WTC11 (cell line): ENCODE data around the gene DRAXIN. TPM values are rescaled to one million over a fixed set of nuclear protein-coding genes. Genes with fewer than 3 reads are reported as not detected.

Experiments used
- ATAC-seq: fragments of 200-7000 bp; cut with Tn5 transposase; 2 replicates; pipeline ENCODE4 v1.10.0; 2021; ENCODE audit warnings: mild to moderate bottlenecking, moderate library complexity
- CTCF ChIA-PET: fragments of 300-600 bp; sonication (Branson Sonifier 250); formaldehyde crosslinking; loops from one replicate; lab custom pipeline; 2021; ENCODE audit warnings: antibody characterized with exemption; lab: Charles Lee
- POLR2A ChIA-PET: fragments of 350-600 bp; sonication (Branson Sonifier 250); formaldehyde crosslinking; loops from one replicate; lab custom pipeline; 2021; ENCODE audit warnings: antibody characterized with exemption; lab: Charles Lee
- DNase-seq: peaks from one replicate; pipeline ENCODE4 v3.0.0; 2021; ENCODE audit warnings: low spot score
- H3K27ac Mint-ChIP-seq: 2 replicates; pipeline ENCODE4 v1.8.0; 2021; ENCODE audit warnings: mixed read lengths
- H3K27me3 Mint-ChIP-seq: 2 replicates; pipeline ENCODE4 v1.8.0; 2021; ENCODE audit warnings: low read depth, mild to moderate bottlenecking, moderate library complexity, mixed read lengths
- H3K36me3 Mint-ChIP-seq: 2 replicates; pipeline ENCODE4 v1.8.0; 2021; ENCODE audit warnings: mixed read lengths
- H3K4me1 Mint-ChIP-seq: 2 replicates; pipeline ENCODE4 v1.8.0; 2022; ENCODE audit warnings: mixed read lengths
- H3K4me3 Mint-ChIP-seq: 2 replicates; pipeline ENCODE4 v1.8.0; 2021; ENCODE audit warnings: mild to moderate bottlenecking, moderate library complexity, mixed read lengths
- H3K9me3 Mint-ChIP-seq: 2 replicates; pipeline ENCODE4 v1.8.0; 2021; ENCODE audit warnings: mixed read lengths
- ATF1 ChIP-seq: sonication (generic); formaldehyde crosslinking; IDR thresholded peaks from 2 replicates; pipeline ENCODE4 v1.8.1; 2023; ENCODE audit warnings: mild to moderate bottlenecking, moderate library complexity, missing genetic modification reagents
- ATF3 ChIP-seq: sonication (generic); formaldehyde crosslinking; conservative IDR thresholded peaks from 2 replicates; pipeline ENCODE4 v1.8.1; 2022; ENCODE audit warnings: mild to moderate bottlenecking, missing genetic modification reagents
- CDX4 ChIP-seq: fragments of 250-450 bp; sonication (Bioruptor Pico); IDR thresholded peaks from 2 replicates; pipeline ENCODE4 v1.9.0; 2021; ENCODE audit warnings: moderate library complexity, mild to moderate bottlenecking, inconsistent platforms, borderline replicate concordance
- CREM ChIP-seq: sonication (generic); formaldehyde crosslinking; IDR thresholded peaks from 2 replicates; pipeline ENCODE4 v1.8.1; 2022; ENCODE audit warnings: mild to moderate bottlenecking, missing genetic modification reagents, moderate library complexity
- CTCF ChIP-seq: fragments of 200-600 bp; IDR thresholded peaks from 2 replicates; pipeline ENCODE4 v1.8.0; 2022; ENCODE audit warnings: antibody characterized with exemption
- EMX1 ChIP-seq: fragments of 250-450 bp; sonication (Bioruptor Pico); IDR thresholded peaks from 2 replicates; pipeline ENCODE4 v1.8.0; 2021; ENCODE audit warnings: mild to moderate bottlenecking
- ERG ChIP-seq: fragments of 250-450 bp; sonication (Bioruptor Pico); IDR thresholded peaks from 2 replicates; pipeline ENCODE4 v1.8.0; 2021; ENCODE audit warnings: mild to moderate bottlenecking
- FOXP4 ChIP-seq: sonication (generic); formaldehyde crosslinking; IDR thresholded peaks from 2 replicates; pipeline ENCODE4 v1.8.0; 2022; ENCODE audit warnings: mild to moderate bottlenecking, missing genetic modification reagents
- GABPB1 ChIP-seq: sonication (generic); formaldehyde crosslinking; IDR thresholded peaks from 2 replicates; pipeline ENCODE4 v1.8.1; 2023; ENCODE audit warnings: mild to moderate bottlenecking, missing genetic modification reagents
- JAZF1 ChIP-seq: fragments of 250-450 bp; sonication (Bioruptor Pico); IDR thresholded peaks from 2 replicates; pipeline ENCODE4 v1.9.0; 2021; ENCODE audit warnings: moderate library complexity, mild to moderate bottlenecking, inconsistent platforms
- JUN ChIP-seq: sonication (generic); formaldehyde crosslinking; IDR thresholded peaks from 2 replicates; pipeline ENCODE4 v1.8.0; 2023; ENCODE audit warnings: mild to moderate bottlenecking, missing genetic modification reagents
- NR3C1 ChIP-seq: sonication (generic); formaldehyde crosslinking; conservative IDR thresholded peaks from 2 replicates; pipeline ENCODE4 v1.8.1; 2023; ENCODE audit warnings: low read depth, mild to moderate bottlenecking, missing genetic modification reagents
- RORB ChIP-seq: fragments of 250-450 bp; sonication (Bioruptor Pico); IDR thresholded peaks from 2 replicates; pipeline ENCODE4 v1.9.0; 2021; ENCODE audit warnings: mild to moderate bottlenecking
- SMAD4 ChIP-seq: sonication (generic); formaldehyde crosslinking; IDR thresholded peaks from 2 replicates; pipeline ENCODE4 v1.8.0; 2022; ENCODE audit warnings: mild to moderate bottlenecking, missing genetic modification reagents
- SP1 ChIP-seq: sonication (generic); formaldehyde crosslinking; conservative IDR thresholded peaks from 2 replicates; pipeline ENCODE4 v1.8.1; 2022; ENCODE audit warnings: missing genetic modification reagents
- ZMAT4 ChIP-seq: fragments of 250-450 bp; sonication (Bioruptor Pico); IDR thresholded peaks from 2 replicates; pipeline ENCODE4 v1.9.0; 2021; ENCODE audit warnings: mild to moderate bottlenecking
- ZNF219 ChIP-seq: sonication (generic); formaldehyde crosslinking; IDR thresholded peaks from 2 replicates; pipeline ENCODE4 v1.8.0; 2023; ENCODE audit warnings: missing genetic modification reagents, mild to moderate bottlenecking, borderline replicate concordance
- ZNF281 ChIP-seq: sonication (generic); formaldehyde crosslinking; IDR thresholded peaks from 2 replicates; pipeline ENCODE4 v1.8.0; 2023; ENCODE audit warnings: mild to moderate bottlenecking, missing genetic modification reagents
- ZNF416 ChIP-seq: fragments of 250-450 bp; sonication (Bioruptor Pico); IDR thresholded peaks from 2 replicates; pipeline ENCODE4 v1.9.0; 2021; ENCODE audit warnings: mild to moderate bottlenecking, inconsistent platforms
- ZNF425 ChIP-seq: fragments of 250-450 bp; sonication (Bioruptor Pico); conservative IDR thresholded peaks from 2 replicates; pipeline ENCODE4 v1.9.0; 2021; ENCODE audit warnings: mild to moderate bottlenecking
- total RNA-seq: library from RNA; stranded (reverse); gene quantifications from 3 replicates; pipeline ENCODE4 v1.2.3, GENCODE V29; 2021

The DRAXIN gene
- total RNA-seq, 1 experiment from 2014 or later = 12.0 TPM

- H3K4me1 Mint-ChIP-seq = peaks cover 55% of the 10 kb centered on the region
- ATAC-seq = no peak
- peaks cover 2% of the 10 kb centered on the region; the same call in 1 of the 2 replicates for H3K36me3 Mint-ChIP-seq
- 0 out of 2 replicates have a peak overlapping the region, but pooled peaks have one; percentile 0 for H3K27ac Mint-ChIP-seq
- H3K4me3 Mint-ChIP-seq = peak overlapping the region; percentile 89
- H3K27me3 Mint-ChIP-seq = no peaks in the 10 kb centered on the region
- POLR2A ChIA-PET = interaction anchor here (1.8 to 4.4 kb wide), 2 partner anchors 11 to 29 kb away, joined by 10 to 52 read pairs; partner anchors contain the start of genes FBXO6 and MAD2L2
- CTCF ChIA-PET = interaction anchor here (0.8 to 5.6 kb wide), 6 partner anchors 10 to 48 kb away, joined by 3 to 25 read pairs (median 14); partner anchors contain the start of gene FBXO6
- no peak for DNase-seq
- TF ChIP-seq ERG (no peak), SMAD4 (CRISPR knock-in tag) (no peak), ZNF219 (CRISPR knock-in tag) (no peak), CDX4 (CRISPR knock-in tag) (no peak), CTCF (no peak), RORB (CRISPR knock-in tag) (no peak)
- TF ChIP-seq, all 79 proteins: peak for 0
- H3K9me3 Mint-ChIP-seq = no peaks in the 10 kb centered on the region
Observed at GRCh38 chr1:11693024-11693590, 1.6 kb downstream of the DRAXIN start.

- no peaks in the 10 kb centered on the region for H3K27me3 Mint-ChIP-seq
Observed at GRCh38 chr1:11693917-11694316, 2.4 kb downstream of the DRAXIN start.

More at GRCh38 chr1:11693917-11694316, 2.4 kb downstream of the DRAXIN start:
- Mint-ChIP-seq H3K4me3 (peak overlapping the region; percentile 44), H3K36me3 (peaks cover 2% of the 10 kb centered on the region; the same call in 1 of the 2 replicates), H3K4me1 (peaks cover 51% of the 10 kb centered on the region), H3K9me3 (no peaks in the 10 kb centered on the region), H3K27ac (peak overlapping the region; percentile 52; the same call in 1 of the 2 replicates)
- ChIA-PET CTCF (interaction anchor here (1.7 to 5.6 kb wide), 4 partner anchors 11 to 30 kb away, joined by 7 to 25 read pairs (median 20); partner anchors contain the start of gene FBXO6), POLR2A (interaction anchor here (1.8 kb wide), 1 partner anchor 29 kb away, joined by 10 read pairs; the partner anchor contains the start of gene FBXO6)
- no peak for ATAC-seq
- DNase-seq = no peak
- TF ChIP-seq JAZF1 = no peak
- TF ChIP-seq ATF1 (CRISPR knock-in tag) = no peak
- TF ChIP-seq SP1 = no peak
- no peak for TF ChIP-seq ZNF416
- no peak for TF ChIP-seq JUN
- no peak for TF ChIP-seq ZMAT4 (CRISPR knock-in tag)
- TF ChIP-seq ERG = no peak
- no peak for TF ChIP-seq ATF3 (CRISPR knock-in tag)
- no peak for TF ChIP-seq FOXP4
- TF ChIP-seq GABPB1 (CRISPR knock-in tag) = no peak
- TF ChIP-seq ZNF425 (CRISPR knock-in tag) = no peak
- no peak for TF ChIP-seq EMX1 (CRISPR knock-in tag)
- TF ChIP-seq NR3C1 (CRISPR knock-in tag) = no peak
- no peak for TF ChIP-seq CREM (CRISPR knock-in tag)
- no peak for TF ChIP-seq ZNF281 (CRISPR knock-in tag)
